Left renal cortex interstitium (tissue), 4 donors: ENCODE results near the gene FMO2. TPM values are rescaled to one million over a fixed set of nuclear protein-coding genes. Genes with fewer than 3 reads are reported as not detected.

ENCODE experiments used
- DNase-seq, 4 donors: peaks; one replicate each; pipeline ENCODE4 v3.0.0-alpha.2; 2013; ENCODE audit warnings: low read depth in 4 of 4, low spot score in 2 of 4, missing footprints in 1 of 4
- polyA plus RNA-seq, 4 donors: library from polyadenylated mRNA; unstranded; fragments of 120-200 nt; gene quantifications; one replicate each; pipeline ENCODE4 v1.2.1, GENCODE V29; 2013; ENCODE audit not compliant: insufficient read length in 4 of 4

Gene FMO2
- polyA plus RNA-seq, 4 donors = 0.52 to 1.7 (median 1.4) TPM

GRCh38 chr1:171172471-171172870 is 12.6 kb upstream of the FMO2 start:
- DNase-seq = no peak

- DNase-seq = no peak
Measured at GRCh38 chr1:171173069-171173468, 12.0 kb upstream of the FMO2 start.

GRCh38 chr1:171174560-171175294 is 10.4 kb upstream of the FMO2 start:
- DNase-seq = no peak

- no peak for DNase-seq
Measured at GRCh38 chr1:171177261-171177660, 7.8 kb upstream of the FMO2 start.

- DNase-seq = no peak
Measured at GRCh38 chr1:171179318-171180227, 5.5 kb upstream of the FMO2 start.

- DNase-seq = no peak
Measured at GRCh38 chr1:171180670-171181069, 4.4 kb upstream of the FMO2 start.

GRCh38 chr1:171188388-171189266 is 3.5 kb downstream of the FMO2 start:
- peak in 1 of 4 donors; percentile 21 for DNase-seq

GRCh38 chr1:171191992-171192391 is 6.9 kb downstream of the FMO2 start:
- no peak for DNase-seq

GRCh38 chr1:171195767-171196166 is 10.7 kb downstream of the FMO2 start:
- DNase-seq = no peak

- no peak for DNase-seq
Measured at GRCh38 chr1:171196351-171196750, 11.3 kb downstream of the FMO2 start.

- no peak for DNase-seq
Measured at GRCh38 chr1:171198081-171198480, 13.0 kb downstream of the FMO2 start.

- DNase-seq = no peak
Measured at GRCh38 chr1:171204296-171204695, 19.2 kb downstream of the FMO2 start.

GRCh38 chr1:171206204-171206977 is 21.3 kb downstream of the FMO2 start:
- no peak for DNase-seq

- no peak for DNase-seq
Measured at GRCh38 chr1:171206978-171207355, 21.9 kb downstream of the FMO2 start.

GRCh38 chr1:171207377-171207776 is 22.3 kb downstream of the FMO2 start:
- DNase-seq = no peak

GRCh38 chr1:171210355-171210754 is 25.3 kb downstream of the FMO2 start:
- DNase-seq = no peak

GRCh38 chr1:171212607-171213351 is 27.7 kb downstream of the FMO2 start:
- DNase-seq = no peak

- DNase-seq = no peak
Measured at GRCh38 chr1:171213559-171214454, 28.7 kb downstream of the FMO2 start.
